AG04449 (cell line): Measurements from ENCODE around the gene ZBTB12.

ENCODE experiments used
- CTCF ChIA-PET: fragments of 350-600 bp; formaldehyde crosslinking; extraction: SDS; loops from one replicate; lab custom pipeline; 2021; ENCODE audit warnings: antibody characterized with exemption; lab: Yijun Ruan, JAX
- POLR2A ChIA-PET: fragments of 400-600, 350-600 bp; formaldehyde crosslinking; extraction: SDS; loops from one replicate; lab custom pipeline; 2020; ENCODE audit warnings: antibody characterized with exemption, inconsistent platforms; lab: Yijun Ruan, JAX
- DNase-seq: peaks from one replicate; pipeline ENCODE4 v3.0.0-alpha.2; 2010; ENCODE audit warnings: low read depth, low spot score
- H3K4me3 ChIP-seq: 2 replicates; pipeline ENCODE4 v1.5.1; 2011; ENCODE audit warnings: low read depth, mild to moderate bottlenecking, control low read depth, low read length
- CTCF ChIP-seq: IDR thresholded peaks from one replicate; pipeline ENCODE4 v1.5.1; 2011; ENCODE audit warnings: mild to moderate bottlenecking, moderate library complexity, low read length, control low read depth, inconsistent platforms; ENCODE audit not compliant: insufficient read depth; ENCODE audit errors: missing control alignments

ZBTB12 gene

GRCh38 chr6:31881136-31881859 lies 20.6 kb downstream of the ZBTB12 start:
- no peak for DNase-seq
- ChIA-PET POLR2A (interaction anchor here (1.2 kb wide), 1 partner anchor 17 kb away, joined by 4 read pairs; no protein-coding TSS in a partner anchor), CTCF (interaction anchor here (0.7 to 3.0 kb wide), 5 partner anchors 8 to 75 kb away, joined by 3 to 15 read pairs (median 3); partner anchors contain the start of gene NEU1)
- H3K4me3 ChIP-seq = no peak overlapping the region
- TF ChIP-seq CTCF = no peak

- no peak for TF ChIP-seq CTCF
- H3K4me3 ChIP-seq = no peak overlapping the region
- DNase-seq = no peak
- ChIA-PET CTCF (interaction anchor here (0.8 to 3.0 kb wide), 5 partner anchors 9 to 72 kb away, joined by 3 to 15 read pairs (median 3); partner anchors contain the start of gene NEU1), POLR2A (no interaction called here)
Measured at GRCh38 chr6:31880616-31881015, 21.3 kb downstream of the ZBTB12 start.

- DNase-seq = no peak
- TF ChIP-seq CTCF = no peak
- ChIA-PET CTCF (interaction anchor here (0.7 to 3.0 kb wide), 5 partner anchors 10 to 72 kb away, joined by 3 to 15 read pairs (median 3); partner anchors contain the start of gene NEU1), POLR2A (no interaction called here)
- H3K4me3 ChIP-seq = no peak overlapping the region
Measured at GRCh38 chr6:31879901-31880300, 22.0 kb downstream of the ZBTB12 start.

GRCh38 chr6:31879143-31879542 lies 22.7 kb downstream of the ZBTB12 start:
- ChIA-PET CTCF (interaction anchor here (0.7 to 3.0 kb wide), 2 partner anchors 10 to 15 kb away, joined by 3 to 15 read pairs; no protein-coding TSS in a partner anchor), POLR2A (no interaction called here)
- no peak overlapping the region for H3K4me3 ChIP-seq

GRCh38 chr6:31878726-31879125 lies 23.2 kb downstream of the ZBTB12 start, which contains the start of gene SLC44A4:
SLC44A4 (minus strand) TSS chr6:31878997; CDS start chr6:31878980, 17 bp downstream.
- ChIA-PET CTCF (interaction anchor here (3.0 kb wide), 1 partner anchor 11 kb away, joined by 15 read pairs; no protein-coding TSS in a partner anchor), POLR2A (no interaction called here)
- no peak within 1 kb of the TSS for H3K4me3 ChIP-seq
- DNase-seq = no peak
- TF ChIP-seq CTCF = no peak

More at GRCh38 chr6:31879143-31879542, 22.7 kb downstream of the ZBTB12 start:
- no peak for TF ChIP-seq CTCF
- no peak for DNase-seq

GRCh38 chr6:31878222-31878621 lies 23.7 kb downstream of the ZBTB12 start:
- DNase-seq = no peak
- H3K4me3 ChIP-seq = no peak overlapping the region
- TF ChIP-seq CTCF = no peak
- ChIA-PET POLR2A (no interaction called here), CTCF (no interaction called here)
